Caco-2 (cell line): ENCODE results near the gene LAGE3. TPM values are rescaled to one million over a fixed set of nuclear protein-coding genes. Genes with fewer than 3 reads are reported as not detected.

ENCODE experiments used
- BruUV-seq: library from RNA; stranded (reverse); fragments of 400-500 nt; replicated peaks from 2 replicates; lab custom pipeline; 2021; lab: Mats Ljungman, UMichigan
- CTCF ChIA-PET: fragments of 300-600 bp; sonication (Branson Sonifier 250); formaldehyde crosslinking; loops from one replicate; lab custom pipeline; 2022; ENCODE audit warnings: antibody characterized with exemption; lab: Charles Lee
- POLR2A ChIA-PET: fragments of 300-600 bp; sonication (Branson Sonifier 250); formaldehyde crosslinking; loops from one replicate; lab custom pipeline; 2022; ENCODE audit warnings: antibody characterized with exemption; lab: Charles Lee
- DNase-seq, 2 experiments: peaks; one replicate each; pipeline versions ENCODE4 v3.0.0 to v3.0.0-alpha.2; 2020 to 2022
- H3K27me3 ChIP-seq: replicated peaks from 2 replicates; pipeline ENCODE4 v1.6.0; 2011; ENCODE audit warnings: low read length; ENCODE audit not compliant: control insufficient read depth, insufficient read depth
- H3K36me3 ChIP-seq: 2 replicates; pipeline ENCODE4 v1.5.1; 2011; ENCODE audit warnings: low read length; ENCODE audit not compliant: control insufficient read depth, insufficient read depth
- H3K4me1 ChIP-seq: fragments of 250-450 bp; sonication (Bioruptor Pico); 2 replicates; pipeline ENCODE4 v1.5.1; 2020; ENCODE audit warnings: mild to moderate bottlenecking
- H3K4me3 ChIP-seq: 2 replicates; pipeline ENCODE4 v1.5.1; 2011; ENCODE audit warnings: low read depth, mild to moderate bottlenecking, control low read depth, low read length
- H3K9me3 ChIP-seq: fragments of 250-450 bp; sonication (Bioruptor Pico); 2 replicates; pipeline ENCODE4 v1.5.1; 2020; ENCODE audit warnings: mild to moderate bottlenecking, moderate library complexity
- H3K27ac Mint-ChIP-seq: one replicate; pipeline ENCODE4 v1.8.0; 2022; ENCODE audit warnings: mixed read lengths; ENCODE audit not compliant: unreplicated experiment
- H3K27me3 Mint-ChIP-seq: one replicate; pipeline ENCODE4 v1.8.0; 2022; ENCODE audit warnings: mixed read lengths; ENCODE audit not compliant: insufficient read depth, unreplicated experiment
- H3K36me3 Mint-ChIP-seq: one replicate; pipeline ENCODE4 v1.8.0; 2022; ENCODE audit warnings: mild to moderate bottlenecking, mixed read lengths; ENCODE audit not compliant: insufficient read depth, unreplicated experiment
- H3K4me1 Mint-ChIP-seq: one replicate; pipeline ENCODE4 v1.8.0; 2022; ENCODE audit warnings: low read depth, mixed read lengths; ENCODE audit not compliant: unreplicated experiment
- H3K4me3 Mint-ChIP-seq: one replicate; pipeline ENCODE4 v1.8.0; 2022; ENCODE audit warnings: mild to moderate bottlenecking, moderate library complexity, mixed read lengths; ENCODE audit not compliant: unreplicated experiment
- H3K9me3 Mint-ChIP-seq: one replicate; pipeline ENCODE4 v1.8.0; 2022; ENCODE audit warnings: mixed read lengths; ENCODE audit not compliant: unreplicated experiment
- CTCF ChIP-seq, 2 experiments: fragments of 200-600 bp in 1 of 2; IDR thresholded peaks; 1 replicate in 1 of 2; 2 replicates in 1 of 2; pipeline versions ENCODE4 v1.5.1 to v1.8.0; 2011 to 2022; ENCODE audit warnings: antibody characterized with exemption in 1 of 2, control low read depth in 1 of 2, inconsistent platforms in 1 of 2, low read depth in 1 of 2, low read length in 1 of 2, mild to moderate bottlenecking in 1 of 2, moderate library complexity in 1 of 2; ENCODE audit not compliant: insufficient read depth in 1 of 2, severe bottlenecking in 1 of 2, unreplicated experiment in 1 of 2
- intact Hi-C: fragments of 100-400 bp; cut with micrococcal nuclease; formaldehyde crosslinking; loops from one replicate; pipeline ENCODE4 v1.10.0; 2022; ENCODE audit not compliant: unreplicated experiment
- total RNA-seq: library from RNA; stranded (reverse); gene quantifications from 2 replicates; pipeline ENCODE4 v1.2.3, GENCODE V29; 2022

Gene LAGE3
- total RNA-seq, 1 experiment from 2014 or later: 26.0 TPM

- no peaks in the 10 kb centered on the region for H3K36me3 ChIP-seq
- no peak overlapping the region for H3K4me3 Mint-ChIP-seq
- no peaks in the 10 kb centered on the region for H3K9me3 ChIP-seq
- BruUV-seq: no TSS peak
- no peaks in the 10 kb centered on the region for H3K27me3 ChIP-seq
- H3K4me3 ChIP-seq: no peak overlapping the region
- no peak for TF ChIP-seq CTCF (IDR thresholded peaks at IDR 0.05; ENCODE audit: insufficient read depth in 1 of 2, low read depth in 1 of 2, low read length in 1 of 2, severe bottlenecking in 1 of 2, unreplicated experiment in 1 of 2)
- no peaks in the 10 kb centered on the region for H3K36me3 Mint-ChIP-seq
- CTCF ChIA-PET: no interaction called here
- POLR2A ChIA-PET: no interaction called here
- no peaks in the 10 kb centered on the region for H3K9me3 Mint-ChIP-seq
- no peaks in the 10 kb centered on the region for H3K4me1 ChIP-seq
- intact Hi-C loops: no loop called here
- no peak for DNase-seq
- H3K27me3 Mint-ChIP-seq: no peaks in the 10 kb centered on the region
- no peak overlapping the region for H3K27ac Mint-ChIP-seq
- peaks cover 6% of the 10 kb centered on the region for H3K4me1 Mint-ChIP-seq
Observed at GRCh38 chrX:154495472-154495922, 16.4 kb upstream of the LAGE3 start.

DNA sequence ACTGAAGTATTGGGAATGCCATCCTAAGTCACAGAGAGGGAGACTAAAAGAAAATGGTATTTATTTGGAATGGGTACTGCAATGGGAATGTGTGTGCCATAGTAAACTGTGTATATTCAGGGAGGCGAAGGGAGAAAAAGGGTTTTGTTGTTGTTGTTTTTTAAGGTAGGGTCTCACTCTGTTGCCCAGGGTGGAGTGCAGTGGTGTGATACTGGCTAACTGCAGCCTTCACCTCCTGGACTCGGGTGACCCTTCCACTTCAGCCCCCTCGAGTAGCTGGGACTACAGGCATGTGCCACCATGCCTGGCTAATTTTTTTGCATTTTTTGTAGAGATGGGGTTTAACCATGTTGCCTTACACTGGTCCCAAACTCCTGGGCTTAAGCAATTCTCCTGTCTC, 15.6 kb upstream of the LAGE3 start:
- Histone ChIP-seq H3K27me3 (no peaks in the 10 kb centered on the region), H3K9me3 (no peaks in the 10 kb centered on the region), H3K36me3 (no peaks in the 10 kb centered on the region), H3K4me1 (no peaks in the 10 kb centered on the region), H3K4me3 (no peak overlapping the region)
- Mint-ChIP-seq H3K4me3 (no peak overlapping the region), H3K4me1 (peaks cover 6% of the 10 kb centered on the region), H3K27me3 (no peaks in the 10 kb centered on the region), H3K36me3 (peaks cover 2% of the 10 kb centered on the region), H3K9me3 (no peaks in the 10 kb centered on the region), H3K27ac (no peak overlapping the region)
- BruUV-seq: no TSS peak
- intact Hi-C loops: no loop called here
- POLR2A ChIA-PET: no interaction called here
- no peak for DNase-seq
- TF ChIP-seq CTCF (IDR thresholded peaks at IDR 0.05; ENCODE audit: insufficient read depth in 1 of 2, low read depth in 1 of 2, low read length in 1 of 2, severe bottlenecking in 1 of 2, unreplicated experiment in 1 of 2): no peak
- CTCF ChIA-PET: no interaction called here

- BruUV-seq: no TSS peak
- Histone ChIP-seq H3K36me3 (no peaks in the 10 kb centered on the region), H3K27me3 (no peaks in the 10 kb centered on the region), H3K9me3 (no peaks in the 10 kb centered on the region), H3K4me1 (peaks cover 4% of the 10 kb centered on the region; the same call in 1 of the 2 replicates), H3K4me3 (peak within 1 kb of the TSS; percentile 57)
- ChIA-PET POLR2A (interaction anchor here (0.5 to 1.9 kb wide), 16 partner anchors 9 to 315 kb away, joined by 3 to 16 read pairs (median 4); partner anchors contain the start of genes EMD, FAM3A, FAM50A and IKBKG), CTCF (interaction anchor here (0.7 to 1.7 kb wide), 6 partner anchors 12 to 117 kb away, joined by 3 to 7 read pairs (median 4); partner anchors contain the start of genes DNASE1L1, FAM3A and LAGE3)
- peak within 1 kb of the TSS; percentile 73 for H3K4me3 Mint-ChIP-seq
- no peaks in the 10 kb centered on the region for H3K27me3 Mint-ChIP-seq
- TF ChIP-seq CTCF (IDR thresholded peaks at IDR 0.05; ENCODE audit: insufficient read depth in 1 of 2, low read depth in 1 of 2, low read length in 1 of 2, severe bottlenecking in 1 of 2, unreplicated experiment in 1 of 2): peak in 1 of 2 experiments; percentile 15
- no peaks in the 10 kb centered on the region for H3K9me3 Mint-ChIP-seq
- peaks cover 5% of the 10 kb centered on the region for H3K36me3 Mint-ChIP-seq
- peak; percentile 94 to 95 for DNase-seq
- H3K27ac Mint-ChIP-seq: peak within 1 kb of the TSS; percentile 92
- H3K4me1 Mint-ChIP-seq: peaks cover 6% of the 10 kb centered on the region
- intact Hi-C loops: loop anchor here (1.0 to 2.0 kb wide), 2 partner anchors 26 to 44 kb away; partner anchors contain the start of gene FAM3A
Observed at GRCh38 chrX:154490414-154491083, 11.5 kb upstream of the LAGE3 start, which contains the start of gene SLC10A3. SLC10A3 (minus strand) TSS chrX:154490629; CDS start chrX:154488940, 1,689 bp downstream.
